ENCODE results near the gene CD101.

CD101 gene

DNA sequence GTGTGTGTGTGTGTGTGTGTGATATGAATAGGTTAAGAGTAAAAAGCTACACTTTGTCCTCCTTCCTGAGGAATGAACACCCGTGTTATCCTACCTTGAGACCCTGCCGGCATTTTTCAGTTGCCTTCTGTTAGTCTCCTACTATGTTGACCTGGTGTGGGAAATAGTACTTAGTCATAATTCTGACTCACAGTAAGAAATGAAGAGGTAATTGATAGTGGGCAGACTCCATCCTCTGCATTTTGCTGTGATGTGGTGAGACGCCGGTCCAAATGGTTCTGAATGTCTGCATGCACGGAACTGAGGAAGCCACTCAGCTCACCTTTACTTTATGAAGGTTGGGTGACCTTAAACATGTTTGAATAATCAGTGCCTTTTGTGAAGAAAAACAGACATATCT, 12.6 kb downstream of the CD101 start:
- no peak for DNase-seq (ENCODE audit: low read depth)

DNA sequence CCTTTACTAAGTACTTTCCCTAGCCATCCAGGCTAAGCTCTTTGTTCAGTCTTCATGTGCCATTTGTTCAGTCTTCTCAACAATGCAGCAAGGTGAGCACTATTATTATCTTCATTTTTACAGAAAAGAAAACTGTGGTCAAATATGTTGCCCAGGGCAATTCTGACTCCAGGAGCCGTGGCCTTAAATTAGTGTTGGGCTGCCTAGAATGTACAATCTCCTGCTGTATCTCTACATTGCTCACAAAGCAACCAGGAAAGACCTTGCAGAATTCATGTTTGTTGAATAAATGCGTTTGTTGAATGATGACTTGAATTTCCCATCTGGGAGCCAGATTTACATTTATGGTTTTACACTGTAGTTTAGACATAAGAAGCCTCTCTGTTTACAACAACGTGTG, 14.2 kb downstream of the CD101 start:
- DNase-seq (ENCODE audit: low read depth) = no peak

GRCh38 chr1:117017062-117017461, 15.5 kb downstream of the CD101 start:
- no peak for DNase-seq (ENCODE audit: low read depth)

DNA sequence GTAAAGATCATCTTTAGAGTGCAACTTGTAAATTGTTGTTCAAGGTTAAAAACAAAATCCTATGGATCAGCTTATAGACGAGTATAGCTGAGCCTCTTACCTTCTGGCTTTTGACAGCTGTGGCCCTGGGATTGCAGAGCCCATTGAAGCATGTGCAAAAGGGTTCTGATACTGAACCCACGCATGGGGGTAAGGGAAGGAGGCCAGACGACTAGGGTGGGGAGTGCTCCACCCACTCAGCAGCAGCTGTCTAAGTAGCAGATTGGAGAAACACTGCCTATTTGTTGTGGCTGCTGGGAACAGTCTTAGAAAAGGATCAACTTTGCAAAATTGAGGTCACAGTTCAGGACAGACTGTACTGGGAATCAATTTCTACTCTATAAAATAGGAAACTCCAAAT, 16.1 kb downstream of the CD101 start:
- DNase-seq (ENCODE audit: low read depth) = no peak

DNA sequence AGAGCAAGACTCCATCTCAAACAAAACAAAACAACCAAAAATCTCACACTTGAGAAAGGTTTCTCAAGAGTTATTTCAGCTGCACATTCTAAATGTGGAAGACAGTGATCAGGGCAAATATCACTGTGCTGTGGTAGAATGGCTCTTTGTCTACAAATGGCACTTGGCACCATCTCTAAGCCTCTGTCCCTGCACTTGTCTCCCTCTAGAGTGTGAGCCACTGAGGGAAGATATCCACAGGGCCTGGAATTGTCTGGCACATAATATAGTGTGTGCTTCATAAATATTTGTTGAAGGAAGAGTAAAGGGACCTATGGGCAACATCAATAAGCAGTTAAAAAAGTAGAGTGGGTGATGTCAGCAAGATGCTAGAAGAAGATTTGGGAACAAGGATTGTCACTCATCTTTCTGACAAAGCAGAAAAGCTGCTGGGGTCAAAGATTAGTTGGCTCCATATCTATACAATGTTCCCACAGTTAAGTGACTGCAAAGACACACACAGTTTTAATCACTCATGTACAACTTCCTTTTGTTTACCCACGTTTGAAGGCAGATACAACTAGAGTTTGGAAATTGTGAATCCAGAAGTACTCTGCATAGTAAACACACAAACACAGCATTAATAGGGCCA, 19.1 kb downstream of the CD101 start:
- DNase-seq (ENCODE audit: low read depth) = no peak

GRCh38 chr1:117022114-117022513, 20.6 kb downstream of the CD101 start:
- DNase-seq (ENCODE audit: low read depth) = no peak

DNA sequence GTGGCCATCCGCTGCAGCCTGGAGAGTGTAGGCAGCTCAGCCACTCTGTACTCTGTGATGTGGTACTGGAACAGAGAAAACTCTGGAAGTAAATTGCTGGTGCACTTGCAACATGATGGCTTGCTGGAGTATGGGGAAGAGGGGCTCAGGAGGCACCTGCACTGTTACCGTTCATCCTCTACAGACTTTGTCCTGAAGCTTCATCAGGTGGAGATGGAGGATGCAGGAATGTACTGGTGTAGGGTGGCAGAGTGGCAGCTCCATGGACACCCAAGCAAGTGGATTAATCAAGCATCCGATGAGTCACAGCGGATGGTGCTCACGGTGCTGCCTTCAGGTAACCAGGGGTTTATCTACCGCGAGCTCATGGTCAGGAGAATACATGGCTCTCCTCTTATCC, 24.0 kb downstream of the CD101 start:
- DNase-seq (ENCODE audit: low read depth) = no peak

DNA sequence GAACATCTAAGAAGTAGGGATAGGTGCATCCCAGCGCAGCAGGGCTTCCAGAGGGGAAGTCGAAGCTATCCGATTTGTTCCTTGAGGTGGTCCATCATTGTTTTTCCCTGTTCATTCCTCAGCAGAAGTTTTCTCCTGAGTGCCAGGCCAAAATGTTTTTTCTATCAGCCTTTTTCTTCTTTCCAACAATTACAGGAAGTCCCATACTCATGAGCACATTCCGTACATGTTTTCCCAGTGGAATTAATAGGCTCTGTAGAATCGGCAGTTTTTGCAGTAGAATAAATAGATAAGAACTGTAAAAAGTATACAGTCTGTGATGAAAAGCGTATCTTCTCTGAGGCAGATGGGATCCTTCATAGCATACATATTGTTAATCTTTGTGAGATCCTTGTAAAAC, 24.8 kb downstream of the CD101 start:
- no peak for DNase-seq (ENCODE audit: low read depth)

DNA sequence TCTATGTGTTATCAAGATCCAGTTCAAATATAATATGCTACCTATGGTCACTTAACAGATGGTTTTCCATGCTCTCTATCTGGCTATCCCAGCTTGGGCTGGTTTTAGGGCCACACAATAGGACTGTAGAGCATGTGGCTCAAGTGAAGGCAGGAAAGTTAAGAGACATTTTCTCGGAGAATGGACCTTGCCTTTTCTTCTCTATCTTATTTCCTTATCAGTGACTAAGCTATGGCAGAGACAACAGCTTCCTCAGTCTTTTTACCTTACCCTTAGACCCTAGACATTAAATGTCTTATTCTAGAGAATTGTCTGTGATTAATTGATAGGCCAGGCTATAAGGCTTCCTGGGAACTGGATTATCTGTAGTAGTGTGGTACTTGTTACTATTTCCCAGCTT, 28.1 kb downstream of the CD101 start:
- DNase-seq (ENCODE audit: low read depth) = no peak

GRCh38 chr1:117030271-117030877, 28.8 kb downstream of the CD101 start:
- no peak for DNase-seq (ENCODE audit: low read depth)

DNA sequence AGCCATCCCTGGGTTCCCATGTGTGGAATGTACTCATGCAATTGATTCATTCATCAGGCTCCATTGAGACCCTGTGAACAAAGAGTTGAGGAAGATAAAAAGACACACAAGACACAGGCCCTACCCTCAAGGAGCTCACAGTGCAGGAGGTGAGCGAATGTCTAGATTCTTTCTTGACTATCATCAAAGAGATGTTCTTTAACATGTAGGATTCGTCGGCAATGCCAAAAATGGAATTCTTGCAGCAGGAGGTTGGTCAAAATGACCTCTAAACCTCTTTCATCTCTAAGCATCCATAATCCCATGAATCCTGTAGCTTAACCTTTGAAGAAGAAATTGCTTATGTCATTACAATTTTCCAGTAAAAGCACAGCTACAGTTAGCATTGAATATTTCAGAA, 30.7 kb downstream of the CD101 start:
- no peak for DNase-seq (ENCODE audit: low read depth)

DNA sequence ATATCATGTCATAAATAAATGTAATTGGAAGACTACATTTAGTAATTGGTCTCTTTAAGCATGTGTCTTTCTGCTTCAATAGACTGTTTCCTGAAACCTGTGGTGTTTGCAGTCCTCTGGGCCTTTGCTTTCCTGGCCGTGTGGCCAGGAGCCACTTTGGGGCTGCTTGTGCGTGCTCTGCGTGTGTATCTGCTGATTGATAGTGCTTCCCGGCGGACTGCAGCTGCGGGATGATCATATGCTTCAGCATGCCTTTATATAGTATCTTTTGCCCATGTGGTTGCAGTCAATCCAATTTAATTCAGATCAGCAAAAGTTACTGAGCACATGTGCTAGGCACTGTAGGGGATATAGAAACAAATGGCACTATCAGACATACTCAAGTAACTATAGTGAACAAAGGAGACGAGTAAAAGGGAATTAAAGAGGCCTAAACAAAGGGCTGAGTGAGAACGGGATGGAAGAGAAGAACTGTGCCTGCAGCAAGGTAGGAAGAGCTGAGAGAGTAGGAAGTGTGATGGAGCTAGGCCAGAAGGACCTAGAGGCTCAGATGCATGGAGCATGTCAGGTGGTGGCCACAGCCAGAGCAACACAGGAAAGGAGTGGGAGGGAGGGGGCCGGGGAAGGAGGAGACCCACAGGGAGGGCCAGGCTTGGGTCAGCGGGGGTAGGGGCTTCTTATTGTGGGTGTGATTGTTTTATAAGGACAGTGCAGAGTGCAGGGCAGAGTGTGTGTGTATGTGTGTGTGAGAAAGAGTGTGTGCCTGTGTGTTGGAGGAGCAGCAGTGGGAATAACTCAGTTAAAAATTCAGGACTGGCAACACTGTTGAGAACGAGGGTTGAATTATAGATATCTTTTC, 31.4 kb downstream of the CD101 start:
- DNase-seq (ENCODE audit: low read depth) = no peak

DNA sequence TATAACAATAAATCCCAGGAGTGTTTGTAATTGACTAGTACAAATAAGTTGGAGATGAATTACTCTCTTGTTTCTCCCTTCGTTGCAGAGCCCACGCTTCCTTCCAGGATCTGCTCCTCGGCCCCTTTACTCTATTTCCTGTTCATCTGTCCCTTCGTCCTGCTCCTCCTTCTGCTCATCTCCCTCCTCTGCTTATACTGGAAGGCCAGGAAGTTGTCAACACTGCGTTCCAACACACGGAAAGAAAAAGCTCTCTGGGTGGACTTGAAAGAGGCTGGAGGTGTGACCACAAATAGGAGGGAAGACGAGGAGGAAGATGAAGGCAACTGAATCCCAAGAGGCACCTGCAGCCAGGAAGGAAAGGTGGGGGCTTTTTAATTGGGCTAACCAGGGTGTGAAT, 32.2 kb downstream of the CD101 start:
- no peak for DNase-seq (ENCODE audit: low read depth)

GRCh38 chr1:117034791-117035290, 33.3 kb downstream of the CD101 start:
- no peak for DNase-seq (ENCODE audit: low read depth)

DNA sequence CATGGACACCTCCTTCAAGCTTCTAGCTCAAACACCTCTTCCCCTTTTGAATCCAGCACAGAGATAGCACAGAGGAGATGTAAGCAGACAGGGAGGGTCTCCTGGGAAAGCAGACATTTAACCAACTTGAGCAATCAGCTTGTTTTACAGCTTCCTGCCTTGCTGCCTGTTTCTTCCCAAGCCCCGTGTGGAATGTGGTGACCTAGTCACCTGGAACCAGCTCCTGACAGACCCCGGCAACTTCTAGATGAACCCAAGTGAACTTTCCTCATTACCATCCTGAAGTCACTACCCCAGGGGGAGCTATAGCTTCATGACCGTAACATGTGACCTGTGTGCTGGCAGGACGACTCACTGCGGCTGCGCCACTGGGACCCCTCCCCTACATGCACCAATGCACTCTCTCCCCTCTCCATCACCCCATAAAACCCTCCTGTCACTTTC, 34.5 kb downstream of the CD101 start:
- no peak for DNase-seq (ENCODE audit: low read depth)

GRCh38 chr1:117037802-117038201, 36.2 kb downstream of the CD101 start:
- no peak for DNase-seq (ENCODE audit: low read depth)

GRCh38 chr1:117038236-117038635, 36.7 kb downstream of the CD101 start:
- DNase-seq (ENCODE audit: low read depth) = no peak

GRCh38 chr1:117044217-117044616, 42.7 kb downstream of the CD101 start:
- no peak for DNase-seq (ENCODE audit: low read depth)

- DNase-seq (ENCODE audit: low read depth) = no peak
Measured at GRCh38 chr1:117045644-117046043, 44.1 kb downstream of the CD101 start.

DNA sequence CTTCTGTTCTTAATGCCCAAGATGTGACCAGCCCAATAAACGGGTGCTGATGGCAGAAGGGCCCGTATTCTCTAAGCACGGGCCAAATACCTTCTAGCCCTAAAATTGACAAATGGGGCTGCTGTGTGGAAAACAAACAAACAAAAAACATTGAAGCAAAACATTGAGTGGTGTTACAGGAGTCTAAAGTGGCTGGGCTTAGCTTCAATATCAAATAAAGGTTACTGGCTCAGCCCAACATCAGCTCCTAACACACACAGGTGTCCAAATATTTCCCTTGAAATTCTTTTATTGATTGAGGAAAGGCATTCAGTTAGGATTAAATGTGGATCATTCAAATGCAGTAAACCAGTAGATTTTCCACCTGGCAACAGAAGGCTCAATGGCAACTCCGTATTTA, 45.2 kb downstream of the CD101 start:
- DNase-seq (ENCODE audit: low read depth) = no peak

DNA sequence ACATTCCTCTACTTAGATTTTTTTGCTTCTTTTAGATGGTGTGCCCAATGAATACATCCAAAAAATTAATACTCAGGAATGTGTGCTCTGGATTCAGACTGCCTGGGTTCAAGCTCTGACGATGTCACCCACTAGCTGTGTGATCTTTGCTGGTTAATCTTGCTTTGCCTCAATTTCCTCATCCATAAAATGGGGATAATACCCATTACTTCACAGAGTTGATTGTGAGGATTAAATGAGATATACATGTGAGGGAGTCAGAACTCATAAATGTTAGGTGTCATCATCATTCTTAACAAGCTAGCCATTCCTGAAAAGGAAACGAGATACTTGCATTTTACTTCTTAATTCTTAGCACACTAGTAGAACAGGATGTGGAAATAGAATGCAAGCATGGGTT, 45.7 kb downstream of the CD101 start:
- DNase-seq (ENCODE audit: low read depth) = no peak

- DNase-seq (ENCODE audit: low read depth) = no peak
Measured at GRCh38 chr1:117049857-117050256, 48.3 kb downstream of the CD101 start.
